Measurements from ENCODE around the gene GIPC1. TPM values are rescaled to one million over a fixed set of nuclear protein-coding genes. Genes with fewer than 3 reads are reported as not detected.

GIPC1 gene
- total RNA-seq, 1 experiment from 2014 or later, result 160 TPM

DNA sequence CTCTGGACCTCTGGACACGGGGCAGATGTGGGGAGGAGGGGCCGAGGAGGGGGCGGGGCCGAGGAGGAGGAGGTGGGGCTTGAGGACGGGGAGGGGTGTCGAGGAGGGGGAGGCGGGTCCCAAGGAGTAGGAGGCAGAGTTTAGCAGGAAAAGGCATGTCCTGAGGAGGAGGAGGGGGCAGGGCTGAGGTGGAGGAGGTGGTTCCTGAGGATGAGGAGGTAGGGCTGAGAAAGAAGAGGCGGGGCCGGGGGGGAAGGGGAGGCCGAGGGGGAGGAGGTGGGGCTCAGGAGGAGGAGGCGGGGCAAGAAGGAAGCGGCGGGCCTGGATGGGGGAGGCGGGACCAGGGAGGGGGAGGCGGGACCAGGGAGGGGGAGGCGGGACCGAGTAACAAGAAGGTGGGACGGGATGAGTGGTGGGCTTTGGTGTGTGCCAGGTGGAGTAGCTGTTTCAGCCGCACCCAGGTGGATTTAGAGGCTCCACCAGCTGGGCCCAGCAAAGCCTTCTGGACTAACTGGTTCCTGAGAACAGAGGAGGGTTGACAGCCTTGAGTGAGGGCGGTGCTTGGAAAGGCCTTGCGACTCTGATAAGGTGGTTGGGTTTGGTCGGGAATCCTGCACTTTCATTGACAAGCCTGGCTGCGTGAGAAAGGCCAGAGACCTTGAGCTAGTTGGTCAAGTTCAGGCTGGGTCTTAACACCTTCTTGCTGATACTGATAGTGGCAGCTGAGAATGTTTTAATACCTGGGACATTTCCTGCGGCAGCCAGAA is 41.2 kb upstream of the GIPC1 start:
- intact Hi-C loops (cut with micrococcal nuclease; ENCODE audit: unreplicated experiment), result no loop called here
- CTCF ChIA-PET, result no interaction called here
- POLR2A ChIA-PET, result interaction anchor here (0.6 kb wide), 1 partner anchor 20 kb away, joined by 5 read pairs; no protein-coding TSS in a partner anchor
- no peaks in the 10 kb centered on the region for H3K9me3 ChIP-seq (ENCODE audit: control insufficient read depth, insufficient read depth, low read depth, low read length)
- ATAC-seq (peak; percentile 84), DNase-seq (ENCODE audit: low read depth, low spot score) (no peak)
- TF ChIP-seq SIN3A (IDR thresholded peaks at IDR 0.05; ENCODE audit: borderline replicate concordance, insufficient read depth, low read depth, low read length), result no peak
- no peak for TF ChIP-seq POLR2AphosphoS5 (IDR thresholded peaks at IDR 0.05; ENCODE audit: low read depth, low read length)
- TF ChIP-seq, protein P1, sequence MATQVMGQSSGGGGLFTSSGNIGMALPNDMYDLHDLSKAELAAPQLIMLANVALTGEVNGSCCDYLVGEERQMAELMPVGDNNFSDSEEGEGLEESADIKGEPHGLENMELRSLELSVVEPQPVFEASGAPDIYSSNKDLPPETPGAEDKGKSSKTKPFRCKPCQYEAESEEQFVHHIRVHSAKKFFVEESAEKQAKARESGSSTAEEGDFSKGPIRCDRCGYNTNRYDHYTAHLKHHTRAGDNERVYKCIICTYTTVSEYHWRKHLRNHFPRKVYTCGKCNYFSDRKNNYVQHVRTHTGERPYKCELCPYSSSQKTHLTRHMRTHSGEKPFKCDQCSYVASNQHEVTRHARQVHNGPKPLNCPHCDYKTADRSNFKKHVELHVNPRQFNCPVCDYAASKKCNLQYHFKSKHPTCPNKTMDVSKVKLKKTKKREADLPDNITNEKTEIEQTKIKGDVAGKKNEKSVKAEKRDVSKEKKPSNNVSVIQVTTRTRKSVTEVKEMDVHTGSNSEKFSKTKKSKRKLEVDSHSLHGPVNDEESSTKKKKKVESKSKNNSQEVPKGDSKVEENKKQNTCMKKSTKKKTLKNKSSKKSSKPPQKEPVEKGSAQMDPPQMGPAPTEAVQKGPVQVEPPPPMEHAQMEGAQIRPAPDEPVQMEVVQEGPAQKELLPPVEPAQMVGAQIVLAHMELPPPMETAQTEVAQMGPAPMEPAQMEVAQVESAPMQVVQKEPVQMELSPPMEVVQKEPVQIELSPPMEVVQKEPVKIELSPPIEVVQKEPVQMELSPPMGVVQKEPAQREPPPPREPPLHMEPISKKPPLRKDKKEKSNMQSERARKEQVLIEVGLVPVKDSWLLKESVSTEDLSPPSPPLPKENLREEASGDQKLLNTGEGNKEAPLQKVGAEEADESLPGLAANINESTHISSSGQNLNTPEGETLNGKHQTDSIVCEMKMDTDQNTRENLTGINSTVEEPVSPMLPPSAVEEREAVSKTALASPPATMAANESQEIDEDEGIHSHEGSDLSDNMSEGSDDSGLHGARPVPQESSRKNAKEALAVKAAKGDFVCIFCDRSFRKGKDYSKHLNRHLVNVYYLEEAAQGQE (IDR thresholded peaks at IDR 0.05; ENCODE audit: insufficient read depth in 1 of 2, low read depth in 2 of 2, low read length in 1 of 2), result no peak
- TF ChIP-seq TCF7L2 (IDR thresholded peaks at IDR 0.05; ENCODE audit: low read depth, low read length), result no peak
- TF ChIP-seq, protein P2, sequence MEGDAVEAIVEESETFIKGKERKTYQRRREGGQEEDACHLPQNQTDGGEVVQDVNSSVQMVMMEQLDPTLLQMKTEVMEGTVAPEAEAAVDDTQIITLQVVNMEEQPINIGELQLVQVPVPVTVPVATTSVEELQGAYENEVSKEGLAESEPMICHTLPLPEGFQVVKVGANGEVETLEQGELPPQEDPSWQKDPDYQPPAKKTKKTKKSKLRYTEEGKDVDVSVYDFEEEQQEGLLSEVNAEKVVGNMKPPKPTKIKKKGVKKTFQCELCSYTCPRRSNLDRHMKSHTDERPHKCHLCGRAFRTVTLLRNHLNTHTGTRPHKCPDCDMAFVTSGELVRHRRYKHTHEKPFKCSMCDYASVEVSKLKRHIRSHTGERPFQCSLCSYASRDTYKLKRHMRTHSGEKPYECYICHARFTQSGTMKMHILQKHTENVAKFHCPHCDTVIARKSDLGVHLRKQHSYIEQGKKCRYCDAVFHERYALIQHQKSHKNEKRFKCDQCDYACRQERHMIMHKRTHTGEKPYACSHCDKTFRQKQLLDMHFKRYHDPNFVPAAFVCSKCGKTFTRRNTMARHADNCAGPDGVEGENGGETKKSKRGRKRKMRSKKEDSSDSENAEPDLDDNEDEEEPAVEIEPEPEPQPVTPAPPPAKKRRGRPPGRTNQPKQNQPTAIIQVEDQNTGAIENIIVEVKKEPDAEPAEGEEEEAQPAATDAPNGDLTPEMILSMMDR (IDR thresholded peaks at IDR 0.05), result no peak
- BruUV-seq (replicated peaks), result TSS peak; percentile 13
- no peak overlapping the region for H3K27ac ChIP-seq (ENCODE audit: low read length)
- H3K4me3 ChIP-seq (ENCODE audit: low read depth in 2 of 2, low read length in 2 of 2), result peak overlapping the region in 1 of 2 experiments; percentile 31; a peak in 2 of 4 replicates
- H3K4me1 ChIP-seq (ENCODE audit: control insufficient read depth, insufficient read depth, low read length), result peaks cover 13% of the 10 kb centered on the region
- no peaks in the 10 kb centered on the region for H3K36me3 ChIP-seq (ENCODE audit: control insufficient read depth, insufficient read depth, low read length)
- in situ Hi-C loops (cut with HindIII; ENCODE audit: low pct_unique_long_range_greater_than_20kb, low sequenced_read_pairs), result no loop called here
- H3K27me3 ChIP-seq (ENCODE audit: control insufficient read depth, insufficient read depth, low read length), result no peaks in the 10 kb centered on the region

DNA sequence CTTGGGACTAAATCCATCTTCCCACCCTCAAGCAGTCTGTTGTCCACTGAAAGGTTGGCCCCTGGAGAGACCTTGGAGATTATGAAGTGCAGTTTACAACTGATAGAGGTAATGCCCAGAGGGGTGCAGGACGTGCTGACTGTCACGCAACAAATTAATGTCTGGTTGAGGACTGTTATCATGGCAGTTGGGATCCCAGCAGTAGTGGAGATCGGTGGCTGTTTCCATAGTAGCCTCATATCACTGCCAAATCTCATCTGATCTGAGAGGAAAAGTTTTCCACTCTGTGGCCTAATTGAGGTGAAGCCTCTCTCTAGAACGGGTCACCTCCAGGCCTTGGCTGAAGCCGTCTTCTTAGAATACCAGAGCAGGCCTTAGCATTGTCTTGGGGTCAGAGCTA is 37.5 kb upstream of the GIPC1 start:
- intact Hi-C loops (cut with micrococcal nuclease; ENCODE audit: unreplicated experiment), result no loop called here
- POLR2A ChIA-PET, result interaction anchor here (0.6 to 0.7 kb wide), 3 partner anchors 8 to 31 kb away, joined by 3 to 6 read pairs (median 4); no protein-coding TSS in a partner anchor
- TF ChIP-seq, protein P1 (IDR thresholded peaks at IDR 0.05; ENCODE audit: insufficient read depth in 1 of 2, low read depth in 2 of 2, low read length in 1 of 2), result no peak
- TF ChIP-seq, protein P2 (IDR thresholded peaks at IDR 0.05), result no peak
- TF ChIP-seq POLR2AphosphoS5 (IDR thresholded peaks at IDR 0.05; ENCODE audit: low read depth, low read length) (no peak), TCF7L2 (IDR thresholded peaks at IDR 0.05; ENCODE audit: low read depth, low read length) (no peak), SIN3A (IDR thresholded peaks at IDR 0.05; ENCODE audit: borderline replicate concordance, insufficient read depth, low read depth, low read length) (no peak)

More for the DNA sequence above, 37.5 kb upstream of the GIPC1 start:
- CTCF ChIA-PET, result interaction anchor here (0.6 kb wide), 1 partner anchor 28 kb away, joined by 5 read pairs; no protein-coding TSS in a partner anchor
- Histone ChIP-seq H3K4me1 (ENCODE audit: control insufficient read depth, insufficient read depth, low read length) (peaks cover 26% of the 10 kb centered on the region), H3K4me3 (ENCODE audit: low read depth in 2 of 2, low read length in 2 of 2) (no peak overlapping the region), H3K36me3 (ENCODE audit: control insufficient read depth, insufficient read depth, low read length) (peaks cover 5% of the 10 kb centered on the region; the same call in 1 of the 2 replicates), H3K27me3 (ENCODE audit: control insufficient read depth, insufficient read depth, low read length) (no peaks in the 10 kb centered on the region), H3K27ac (ENCODE audit: low read length) (peak overlapping the region; percentile 54), H3K9me3 (ENCODE audit: control insufficient read depth, insufficient read depth, low read depth, low read length) (no peaks in the 10 kb centered on the region)
- DNase-seq (ENCODE audit: low read depth, low spot score), result no peak
- no TSS peak for BruUV-seq (replicated peaks)
- in situ Hi-C loops (cut with HindIII; ENCODE audit: low pct_unique_long_range_greater_than_20kb, low sequenced_read_pairs), result no loop called here
- no peak for ATAC-seq

Measured in Panc1 (cell line).